HEK293T (cell line): ENCODE measurements around the gene SIGLEC12.

Experiments used
- ARNT ChIP-seq: fragments of 450-650 bp; IDR thresholded peaks from 2 replicates; pipeline ENCODE4 v1.6.1; 2017; ENCODE audit warnings: mild to moderate bottlenecking
- BHLHE40 ChIP-seq: fragments of 450-650 bp; IDR thresholded peaks from 2 replicates; pipeline ENCODE4 v1.6.1; 2016; ENCODE audit warnings: mild to moderate bottlenecking, moderate library complexity, borderline replicate concordance
- CTBP1 ChIP-seq: fragments of 450-650 bp; IDR thresholded peaks from 2 replicates; pipeline ENCODE4 v1.6.1; 2016; ENCODE audit warnings: borderline replicate concordance
- ELF4 ChIP-seq: fragments of 450-650 bp; IDR thresholded peaks from 2 replicates; pipeline ENCODE4 v1.6.1; 2017; ENCODE audit warnings: antibody characterized with exemption
- FOXA1 ChIP-seq: fragments of 450-650 bp; IDR thresholded peaks from 2 replicates; pipeline ENCODE4 v1.6.1; 2016; ENCODE audit warnings: mild to moderate bottlenecking
- FOXK2 ChIP-seq: fragments of 450-650 bp; IDR thresholded peaks from 2 replicates; pipeline ENCODE4 v1.6.1; 2016; ENCODE audit warnings: mild to moderate bottlenecking
- FOXM1 ChIP-seq: fragments of 450-650 bp; IDR thresholded peaks from 2 replicates; pipeline ENCODE4 v1.6.1; 2017; ENCODE audit warnings: mild to moderate bottlenecking, borderline replicate concordance
- L3MBTL2 ChIP-seq: fragments of 450-650 bp; conservative IDR thresholded peaks from 2 replicates; pipeline ENCODE4 v1.6.1; 2016; ENCODE audit warnings: mild to moderate bottlenecking
- LEF1 ChIP-seq: fragments of 450-650 bp; IDR thresholded peaks from 2 replicates; pipeline ENCODE4 v1.6.1; 2017; ENCODE audit warnings: mild to moderate bottlenecking, borderline replicate concordance
- SP1 ChIP-seq: fragments of 450-650 bp; IDR thresholded peaks from 2 replicates; pipeline ENCODE4 v1.6.1; 2017
- SUZ12 ChIP-seq: fragments of 450-650 bp; IDR thresholded peaks from 2 replicates; pipeline ENCODE4 v1.6.1; 2016; ENCODE audit warnings: mild to moderate bottlenecking
- TARDBP ChIP-seq: fragments of 450-650 bp; IDR thresholded peaks from 2 replicates; pipeline ENCODE4 v1.6.1; 2016
- ZNF384 ChIP-seq: fragments of 450-650 bp; IDR thresholded peaks from 2 replicates; pipeline ENCODE4 v1.6.1; 2016

GRCh38 chr19:51480590-51480989 is 21.0 kb downstream of the SIGLEC12 start:
- no peak for TF ChIP-seq ELF4
- TF ChIP-seq FOXM1, result no peak
- TF ChIP-seq BHLHE40, result no peak
- TF ChIP-seq TARDBP, result no peak
- no peak for TF ChIP-seq FOXA1
- no peak for TF ChIP-seq ARNT
- TF ChIP-seq LEF1, result no peak
- TF ChIP-seq FOXK2, result no peak
- no peak for TF ChIP-seq L3MBTL2
- no peak for TF ChIP-seq SUZ12
- no peak for TF ChIP-seq SP1
- TF ChIP-seq CTBP1, result no peak
- no peak for TF ChIP-seq ZNF384
